ENCODE data around the gene EFCAB11. TPM values are rescaled to one million over a fixed set of nuclear protein-coding genes. Genes with fewer than 3 reads are reported as not detected.

The EFCAB11 gene
- total and polyA plus RNA-seq, 2 donors (not counting 3 experiments of a cell fraction or from before 2014, with no cell fraction given), result 2.8 to 6.3 TPM

DNA sequence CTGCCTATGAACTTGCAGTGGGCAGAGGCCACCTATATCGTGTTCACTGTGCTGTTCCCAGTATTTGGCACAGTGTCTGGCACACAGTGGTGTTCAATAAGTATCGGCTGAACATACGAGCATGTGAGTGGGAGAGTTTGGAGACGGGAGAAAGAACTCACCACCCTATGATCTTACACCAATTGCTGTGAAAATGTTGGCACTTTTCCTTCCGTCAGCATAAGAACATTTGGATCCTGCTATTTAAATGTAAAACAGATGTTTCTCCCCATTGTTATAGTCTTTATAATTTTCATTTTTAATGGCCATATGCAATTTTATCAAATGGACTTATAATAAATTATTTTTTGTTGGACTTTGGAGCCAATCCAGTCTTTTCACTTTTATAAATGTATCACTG, 144.4 kb downstream of the EFCAB11 start:
- Histone ChIP-seq H3K79me2 (ENCODE audit: control insufficient read depth, insufficient read depth, low read length) (no peaks in the 10 kb centered on the region), H3K4me3 (replicated peaks in 1 of 3; ENCODE audit: insufficient read depth in 1 of 3, low read depth in 1 of 3, low read length in 3 of 3) (no peak overlapping the region), H3K9me3 (replicated peaks; ENCODE audit: control insufficient read depth, insufficient read depth, low read length) (no peaks in the 10 kb centered on the region), H3K9me1 (replicated peaks; ENCODE audit: control insufficient read depth, extremely low read depth, insufficient read depth, low read length) (no peaks in the 10 kb centered on the region), H3K4me1 (ENCODE audit: control insufficient read depth, extremely low read depth, insufficient read depth, low read length) (peaks cover 3% of the 10 kb centered on the region), H3K27me3 (ENCODE audit: control insufficient read depth in 2 of 2, insufficient read depth in 2 of 2, low read length in 2 of 2) (no peaks in the 10 kb centered on the region), H3K9ac (replicated peaks; ENCODE audit: extremely low read depth, insufficient read depth, low read length) (no peak overlapping the region), H3K4me2 (ENCODE audit: insufficient read depth, low read length) (no peak overlapping the region), H3K36me3 (ENCODE audit: control insufficient read depth in 2 of 2, extremely low read depth in 1 of 2, insufficient read depth in 2 of 2, low read length in 2 of 2) (no peaks in the 10 kb centered on the region), H3K27ac (ENCODE audit: insufficient read depth, low read depth, low read length) (no peak overlapping the region), H2AFZ (ENCODE audit: low read depth, low read length) (no peak overlapping the region), H4K20me1 (replicated peaks; ENCODE audit: control insufficient read depth, extremely low read depth, insufficient read depth, low read length) (no peaks in the 10 kb centered on the region)
- TF ChIP-seq MAX (IDR thresholded peaks at IDR 0.05; ENCODE audit: insufficient read depth, insufficient read length) (no peak), JUN (IDR thresholded peaks at IDR 0.05; ENCODE audit: borderline replicate concordance, insufficient read depth, insufficient read length, low read depth) (no peak), GATA2 (IDR thresholded peaks at IDR 0.05; ENCODE audit: insufficient read depth, insufficient read length, low read depth, low read length) (no peak), MYC (IDR thresholded peaks at IDR 0.05; ENCODE audit: low read depth, low read length) (no peak), POLR2AphosphoS5 (IDR thresholded peaks at IDR 0.05; ENCODE audit: insufficient read depth, low read depth, low read length) (no peak), POLR2A (IDR thresholded peaks at IDR 0.05; ENCODE audit: low read depth, low read length) (no peak), EZH2 (IDR thresholded peaks at IDR 0.05; ENCODE audit: borderline replicate concordance, low read depth, low read length, severe bottlenecking) (no peak), FOS (IDR thresholded peaks at IDR 0.05; ENCODE audit: borderline replicate concordance, insufficient read depth, low read length) (no peak)
- TF ChIP-seq, protein P1, sequence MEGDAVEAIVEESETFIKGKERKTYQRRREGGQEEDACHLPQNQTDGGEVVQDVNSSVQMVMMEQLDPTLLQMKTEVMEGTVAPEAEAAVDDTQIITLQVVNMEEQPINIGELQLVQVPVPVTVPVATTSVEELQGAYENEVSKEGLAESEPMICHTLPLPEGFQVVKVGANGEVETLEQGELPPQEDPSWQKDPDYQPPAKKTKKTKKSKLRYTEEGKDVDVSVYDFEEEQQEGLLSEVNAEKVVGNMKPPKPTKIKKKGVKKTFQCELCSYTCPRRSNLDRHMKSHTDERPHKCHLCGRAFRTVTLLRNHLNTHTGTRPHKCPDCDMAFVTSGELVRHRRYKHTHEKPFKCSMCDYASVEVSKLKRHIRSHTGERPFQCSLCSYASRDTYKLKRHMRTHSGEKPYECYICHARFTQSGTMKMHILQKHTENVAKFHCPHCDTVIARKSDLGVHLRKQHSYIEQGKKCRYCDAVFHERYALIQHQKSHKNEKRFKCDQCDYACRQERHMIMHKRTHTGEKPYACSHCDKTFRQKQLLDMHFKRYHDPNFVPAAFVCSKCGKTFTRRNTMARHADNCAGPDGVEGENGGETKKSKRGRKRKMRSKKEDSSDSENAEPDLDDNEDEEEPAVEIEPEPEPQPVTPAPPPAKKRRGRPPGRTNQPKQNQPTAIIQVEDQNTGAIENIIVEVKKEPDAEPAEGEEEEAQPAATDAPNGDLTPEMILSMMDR (IDR thresholded peaks at IDR 0.05; ENCODE audit: extremely low read depth in 1 of 2, insufficient read depth in 1 of 2, low read depth in 1 of 2, low read length in 2 of 2), result no peak
- dilution Hi-C loops (cut with MboI; ENCODE audit: extremely low pct_ligation_motif_present, low sequenced_read_pairs), result no loop called here
- no peak for FAIRE-seq
- intact Hi-C loops (cut with micrococcal nuclease), result no loop called here
- POLR2A ChIA-PET, result no interaction called here
- no TSS peak for BruUV-seq (replicated peaks)
- CTCF ChIA-PET, result no interaction called here
- DNase-seq (ENCODE audit: low read depth, low spot score), result no peak

Measured in endothelial cell of umbilical vein (primary cell).